IMR-90 (cell line): ENCODE data around the gene MARK4.

Source experiments
- CEBPB ChIP-seq: IDR thresholded peaks from 2 replicates; pipeline ENCODE4 v1.6.1; 2012; ENCODE audit warnings: low read depth, low read length, improper control_type of control experiment
- POLR2A ChIP-seq: IDR thresholded peaks from 2 replicates; pipeline ENCODE4 v1.6.1; 2012; ENCODE audit warnings: mild to moderate bottlenecking, low read depth, low read length
- RAD21 ChIP-seq: IDR thresholded peaks from 2 replicates; pipeline ENCODE4 v1.6.1; 2012; ENCODE audit warnings: low read length, improper control_type of control experiment
- TF ChIP-seq, protein P1 (sequence below): conservative IDR thresholded peaks from 2 replicates; pipeline ENCODE4 v1.5.1; 2012; ENCODE audit warnings: mild to moderate bottlenecking, low read depth, low read length, improper control_type of control experiment

DNA sequence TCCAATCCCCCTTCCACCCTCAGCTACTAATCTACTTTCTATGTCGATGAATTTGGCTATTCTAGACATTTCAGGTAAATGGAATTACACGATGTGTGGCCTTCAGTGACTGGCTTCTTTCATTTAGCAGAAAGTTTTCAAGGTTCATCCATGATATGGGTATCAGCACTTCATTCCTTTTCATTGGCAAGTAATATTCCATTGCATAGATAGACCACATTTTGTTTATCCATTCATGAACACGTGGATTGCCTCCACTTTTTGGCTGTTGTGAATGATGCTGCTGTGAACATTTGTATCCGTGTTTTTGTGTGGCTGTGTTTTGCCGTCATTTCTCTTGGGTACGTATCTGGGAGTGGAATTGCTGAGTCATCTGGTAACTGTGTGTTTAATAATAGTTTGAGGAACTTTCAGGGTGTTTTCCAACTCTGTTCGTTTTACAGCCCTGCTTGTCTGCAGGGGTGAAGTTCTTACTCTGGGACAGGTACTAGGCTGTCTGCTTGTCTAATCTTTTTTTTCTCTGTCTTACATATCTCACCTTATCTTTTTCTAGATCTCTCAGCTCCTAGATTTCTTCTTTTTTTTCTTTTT lies 32.5 kb downstream of the MARK4 start:
- no peak for TF ChIP-seq RAD21
- no peak for TF ChIP-seq POLR2A
- no peak for TF ChIP-seq CEBPB
- TF ChIP-seq, protein P1, sequence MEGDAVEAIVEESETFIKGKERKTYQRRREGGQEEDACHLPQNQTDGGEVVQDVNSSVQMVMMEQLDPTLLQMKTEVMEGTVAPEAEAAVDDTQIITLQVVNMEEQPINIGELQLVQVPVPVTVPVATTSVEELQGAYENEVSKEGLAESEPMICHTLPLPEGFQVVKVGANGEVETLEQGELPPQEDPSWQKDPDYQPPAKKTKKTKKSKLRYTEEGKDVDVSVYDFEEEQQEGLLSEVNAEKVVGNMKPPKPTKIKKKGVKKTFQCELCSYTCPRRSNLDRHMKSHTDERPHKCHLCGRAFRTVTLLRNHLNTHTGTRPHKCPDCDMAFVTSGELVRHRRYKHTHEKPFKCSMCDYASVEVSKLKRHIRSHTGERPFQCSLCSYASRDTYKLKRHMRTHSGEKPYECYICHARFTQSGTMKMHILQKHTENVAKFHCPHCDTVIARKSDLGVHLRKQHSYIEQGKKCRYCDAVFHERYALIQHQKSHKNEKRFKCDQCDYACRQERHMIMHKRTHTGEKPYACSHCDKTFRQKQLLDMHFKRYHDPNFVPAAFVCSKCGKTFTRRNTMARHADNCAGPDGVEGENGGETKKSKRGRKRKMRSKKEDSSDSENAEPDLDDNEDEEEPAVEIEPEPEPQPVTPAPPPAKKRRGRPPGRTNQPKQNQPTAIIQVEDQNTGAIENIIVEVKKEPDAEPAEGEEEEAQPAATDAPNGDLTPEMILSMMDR = no peak
